ENCODE results near the gene CDKN3.
A peak's percentile ranks its signal among the peaks of the same experiment; 100 is the strongest.

CDKN3 gene

GRCh38 chr14:54396493-54397335, at the start of gene CDKN3:
Gene CDKN3, plus strand, starts transcription at chr14:54397007. Its CDS starts 62 bp downstream, at chr14:54397069.
- peak; percentile 97 for DNase-seq
- H3K27me3 Mint-ChIP-seq, result no peaks in the 10 kb centered on the region
- H3K4me1 Mint-ChIP-seq (ENCODE audit: low read depth), result peaks cover 22% of the 10 kb centered on the region
- H3K4me3 Mint-ChIP-seq, result peak within 1 kb of the TSS; percentile 86
- H3K36me3 Mint-ChIP-seq (ENCODE audit: low read depth), result peaks cover 14% of the 10 kb centered on the region
- no peaks in the 10 kb centered on the region for H3K9me3 Mint-ChIP-seq
- peak within 1 kb of the TSS; percentile 88 for H3K27ac Mint-ChIP-seq

- H3K9me3 Mint-ChIP-seq, result no peaks in the 10 kb centered on the region
- H3K4me3 Mint-ChIP-seq, result no peak overlapping the region
- H3K36me3 Mint-ChIP-seq (ENCODE audit: low read depth), result no peaks in the 10 kb centered on the region
- H3K4me1 Mint-ChIP-seq (ENCODE audit: low read depth), result peaks cover 2% of the 10 kb centered on the region
- no peak for DNase-seq
- no peak overlapping the region for H3K27ac Mint-ChIP-seq
- peaks cover 22% of the 10 kb centered on the region for H3K27me3 Mint-ChIP-seq
Measured at GRCh38 chr14:54347044-54347443, 49.8 kb upstream of the CDKN3 start.

- Mint-ChIP-seq H3K27ac (no peak overlapping the region), H3K27me3 (peaks cover 23% of the 10 kb centered on the region), H3K4me3 (no peak overlapping the region), H3K4me1 (ENCODE audit: low read depth) (peaks cover 2% of the 10 kb centered on the region), H3K36me3 (ENCODE audit: low read depth) (no peaks in the 10 kb centered on the region), H3K9me3 (no peaks in the 10 kb centered on the region)
- DNase-seq, result no peak
Measured at GRCh38 chr14:54348001-54348611, 48.7 kb upstream of the CDKN3 start.

GRCh38 chr14:54348923-54349620, 47.7 kb upstream of the CDKN3 start:
- Mint-ChIP-seq H3K9me3 (no peaks in the 10 kb centered on the region), H3K27ac (no peak overlapping the region), H3K4me1 (ENCODE audit: low read depth) (peaks cover 2% of the 10 kb centered on the region), H3K36me3 (ENCODE audit: low read depth) (no peaks in the 10 kb centered on the region), H3K4me3 (no peak overlapping the region), H3K27me3 (peaks cover 30% of the 10 kb centered on the region)
- DNase-seq, result no peak

- no peak for DNase-seq
- Mint-ChIP-seq H3K4me1 (ENCODE audit: low read depth) (peaks cover 2% of the 10 kb centered on the region), H3K27ac (no peak overlapping the region), H3K27me3 (peaks cover 34% of the 10 kb centered on the region), H3K9me3 (no peaks in the 10 kb centered on the region), H3K4me3 (no peak overlapping the region), H3K36me3 (ENCODE audit: low read depth) (no peaks in the 10 kb centered on the region)
Measured at GRCh38 chr14:54349713-54350112, 47.1 kb upstream of the CDKN3 start.

GRCh38 chr14:54350203-54350602, 46.6 kb upstream of the CDKN3 start:
- H3K27ac Mint-ChIP-seq, result no peak overlapping the region
- peaks cover 2% of the 10 kb centered on the region for H3K4me1 Mint-ChIP-seq (ENCODE audit: low read depth)
- peaks cover 36% of the 10 kb centered on the region for H3K27me3 Mint-ChIP-seq
- H3K9me3 Mint-ChIP-seq, result no peaks in the 10 kb centered on the region
- no peaks in the 10 kb centered on the region for H3K36me3 Mint-ChIP-seq (ENCODE audit: low read depth)
- no peak overlapping the region for H3K4me3 Mint-ChIP-seq
- no peak for DNase-seq

GRCh38 chr14:54353266-54353665, 43.5 kb upstream of the CDKN3 start:
- Mint-ChIP-seq H3K27me3 (peaks cover 51% of the 10 kb centered on the region), H3K36me3 (ENCODE audit: low read depth) (no peaks in the 10 kb centered on the region), H3K4me1 (ENCODE audit: low read depth) (peaks cover 2% of the 10 kb centered on the region), H3K27ac (no peak overlapping the region), H3K9me3 (no peaks in the 10 kb centered on the region), H3K4me3 (no peak overlapping the region)
- no peak for DNase-seq

- Mint-ChIP-seq H3K27me3 (peaks cover 50% of the 10 kb centered on the region), H3K4me1 (ENCODE audit: low read depth) (peaks cover 2% of the 10 kb centered on the region), H3K36me3 (ENCODE audit: low read depth) (no peaks in the 10 kb centered on the region), H3K9me3 (no peaks in the 10 kb centered on the region), H3K4me3 (no peak overlapping the region), H3K27ac (no peak overlapping the region)
- DNase-seq, result no peak
Measured at GRCh38 chr14:54353694-54354093, 43.1 kb upstream of the CDKN3 start.

GRCh38 chr14:54354096-54354495, 42.7 kb upstream of the CDKN3 start:
- Mint-ChIP-seq H3K9me3 (no peaks in the 10 kb centered on the region), H3K4me1 (ENCODE audit: low read depth) (peaks cover 2% of the 10 kb centered on the region), H3K27ac (no peak overlapping the region), H3K4me3 (no peak overlapping the region), H3K27me3 (peaks cover 48% of the 10 kb centered on the region), H3K36me3 (ENCODE audit: low read depth) (no peaks in the 10 kb centered on the region)
- DNase-seq, result no peak

- no peak overlapping the region for H3K4me3 Mint-ChIP-seq
- no peak overlapping the region for H3K27ac Mint-ChIP-seq
- H3K36me3 Mint-ChIP-seq (ENCODE audit: low read depth), result no peaks in the 10 kb centered on the region
- no peak for DNase-seq
- H3K4me1 Mint-ChIP-seq (ENCODE audit: low read depth), result no peaks in the 10 kb centered on the region
- peaks cover 40% of the 10 kb centered on the region for H3K27me3 Mint-ChIP-seq
- H3K9me3 Mint-ChIP-seq, result no peaks in the 10 kb centered on the region
Measured at GRCh38 chr14:54354968-54355641, 41.7 kb upstream of the CDKN3 start.

GRCh38 chr14:54355698-54356097, 41.1 kb upstream of the CDKN3 start:
- Mint-ChIP-seq H3K9me3 (no peaks in the 10 kb centered on the region), H3K27me3 (peaks cover 36% of the 10 kb centered on the region)

GRCh38 chr14:54356172-54356571, 40.6 kb upstream of the CDKN3 start:
- Mint-ChIP-seq H3K4me3 (no peak overlapping the region), H3K4me1 (ENCODE audit: low read depth) (no peaks in the 10 kb centered on the region), H3K27me3 (peaks cover 37% of the 10 kb centered on the region), H3K36me3 (ENCODE audit: low read depth) (no peaks in the 10 kb centered on the region), H3K9me3 (no peaks in the 10 kb centered on the region), H3K27ac (no peak overlapping the region)
- DNase-seq, result no peak

More at GRCh38 chr14:54355698-54356097, 41.1 kb upstream of the CDKN3 start:
- Mint-ChIP-seq H3K36me3 (ENCODE audit: low read depth) (no peaks in the 10 kb centered on the region), H3K4me1 (ENCODE audit: low read depth) (no peaks in the 10 kb centered on the region), H3K4me3 (no peak overlapping the region), H3K27ac (no peak overlapping the region)
- DNase-seq, result no peak

- no peaks in the 10 kb centered on the region for H3K36me3 Mint-ChIP-seq (ENCODE audit: low read depth)
Measured at GRCh38 chr14:54360667-54361066, 36.1 kb upstream of the CDKN3 start.

GRCh38 chr14:54362089-54362504, 34.7 kb upstream of the CDKN3 start:
- H3K27ac Mint-ChIP-seq, result no peak overlapping the region
- H3K4me1 Mint-ChIP-seq (ENCODE audit: low read depth), result no peaks in the 10 kb centered on the region
- DNase-seq, result no peak
- no peaks in the 10 kb centered on the region for H3K36me3 Mint-ChIP-seq (ENCODE audit: low read depth)
- peaks cover 21% of the 10 kb centered on the region for H3K27me3 Mint-ChIP-seq
- no peaks in the 10 kb centered on the region for H3K9me3 Mint-ChIP-seq
- no peak overlapping the region for H3K4me3 Mint-ChIP-seq

More at GRCh38 chr14:54360667-54361066, 36.1 kb upstream of the CDKN3 start:
- Mint-ChIP-seq H3K27ac (no peak overlapping the region), H3K4me3 (no peak overlapping the region), H3K4me1 (ENCODE audit: low read depth) (no peaks in the 10 kb centered on the region), H3K9me3 (no peaks in the 10 kb centered on the region), H3K27me3 (peaks cover 24% of the 10 kb centered on the region)
- DNase-seq, result no peak
